OCI-LY7 (cell line): ENCODE data around the gene HOXB3.

ENCODE experiments used
- CTCF ChIP-seq: fragments of 200-600 bp; sonication (generic); conservative IDR thresholded peaks from 2 replicates; pipeline ENCODE4 v1.5.1; 2014; ENCODE audit warnings: mild to moderate bottlenecking, antibody characterized with exemption, low read length, moderate library complexity, mixed read lengths
- EZH2phosphoT487 ChIP-seq: fragments of 200-600 bp; sonication (generic); IDR thresholded peaks from 2 replicates; pipeline ENCODE4 v1.6.1; 2018; ENCODE audit warnings: low read depth, borderline replicate concordance, mild to moderate bottlenecking, mixed run types, antibody characterized with exemption, low read length, moderate library complexity, mixed read lengths

GRCh38 chr17:48551596-48552465, 38.2 kb downstream of the HOXB3 start:
- TF ChIP-seq CTCF (no peak), EZH2phosphoT487 (no peak)
